ENCODE measurements around the gene EBI3. TPM values are rescaled to one million over a fixed set of nuclear protein-coding genes. Genes with fewer than 3 reads are reported as not detected.
A peak's percentile ranks its signal among the peaks of the same experiment; 100 is the strongest.
"Not testable (repeated sequence)": the region's sequence is repeated elsewhere in the genome, so short reads cannot be mapped to it uniquely, and the experiment has no call there.

The EBI3 gene
- total and polyA plus RNA-seq, 10 donors: 15.0 to 60.6 (median 34.2) TPM

DNA sequence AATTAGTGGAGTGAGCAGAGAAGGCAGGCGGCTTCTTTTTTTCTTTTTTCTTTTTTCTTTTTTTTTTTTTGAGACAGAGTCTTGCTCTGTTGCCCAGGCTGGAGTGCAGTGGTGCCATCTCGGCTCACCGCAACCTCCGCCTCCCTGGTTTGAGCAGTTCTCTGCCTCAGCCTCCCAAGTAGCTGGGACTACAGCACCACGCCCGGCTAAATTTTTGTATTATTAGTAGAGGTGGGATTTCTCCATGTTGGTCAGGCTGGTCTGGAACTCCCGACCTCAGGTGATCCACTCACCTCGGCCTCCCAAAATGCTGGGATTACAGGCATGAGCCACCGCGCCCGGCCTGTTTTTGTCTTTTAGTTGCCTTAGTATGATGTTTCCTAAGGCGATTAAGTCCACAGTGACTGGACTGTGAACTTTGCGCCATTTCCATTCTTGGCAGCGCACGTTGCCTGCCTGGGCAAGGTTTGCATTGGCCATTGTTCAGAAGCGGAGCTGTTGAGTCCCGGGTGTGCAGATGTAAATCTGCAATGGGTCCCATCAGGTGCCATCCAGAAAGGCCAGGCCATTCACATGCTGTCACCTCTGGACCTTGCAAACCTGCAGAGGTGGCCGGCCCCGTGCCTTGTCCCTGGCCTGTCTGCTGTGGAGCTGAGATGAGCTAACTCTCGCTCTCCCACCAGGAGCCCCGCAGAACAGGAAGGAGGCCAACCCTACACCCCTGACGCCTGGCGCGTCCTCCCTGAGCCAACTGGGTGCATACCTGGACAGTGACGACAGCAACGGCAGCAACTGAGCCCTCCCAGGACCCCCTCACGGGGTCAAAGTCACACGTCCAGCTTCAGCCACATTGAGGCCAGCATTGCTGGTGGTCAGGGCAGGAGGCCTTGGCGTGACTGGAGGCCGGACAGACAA is 38.8 kb downstream of the EBI3 start:
- Histone ChIP-seq H3K4me1 (peaks cover 0 to 49% (median 20%) of the 10 kb centered on the region in 6 donors), H3K4me3 (no peak overlapping the region), H3K27ac (no peak overlapping the region), H3K27me3 (replicated peaks in 1 of 7) (no peaks in the 10 kb centered on the region), H3K9me3 (peaks cover 0 to 8% (median 0%) of the 10 kb centered on the region in 8 donors), H3K36me3 (peaks cover 6 to 97% (median 79%) of the 10 kb centered on the region in 6 donors)
- DNase-seq: no peak
- 91 to 96% (median 95%) methylated on average over 21 to 30 of the region's 30 CpGs for WGBS, 5 donors
- TF ChIP-seq, protein P1, sequence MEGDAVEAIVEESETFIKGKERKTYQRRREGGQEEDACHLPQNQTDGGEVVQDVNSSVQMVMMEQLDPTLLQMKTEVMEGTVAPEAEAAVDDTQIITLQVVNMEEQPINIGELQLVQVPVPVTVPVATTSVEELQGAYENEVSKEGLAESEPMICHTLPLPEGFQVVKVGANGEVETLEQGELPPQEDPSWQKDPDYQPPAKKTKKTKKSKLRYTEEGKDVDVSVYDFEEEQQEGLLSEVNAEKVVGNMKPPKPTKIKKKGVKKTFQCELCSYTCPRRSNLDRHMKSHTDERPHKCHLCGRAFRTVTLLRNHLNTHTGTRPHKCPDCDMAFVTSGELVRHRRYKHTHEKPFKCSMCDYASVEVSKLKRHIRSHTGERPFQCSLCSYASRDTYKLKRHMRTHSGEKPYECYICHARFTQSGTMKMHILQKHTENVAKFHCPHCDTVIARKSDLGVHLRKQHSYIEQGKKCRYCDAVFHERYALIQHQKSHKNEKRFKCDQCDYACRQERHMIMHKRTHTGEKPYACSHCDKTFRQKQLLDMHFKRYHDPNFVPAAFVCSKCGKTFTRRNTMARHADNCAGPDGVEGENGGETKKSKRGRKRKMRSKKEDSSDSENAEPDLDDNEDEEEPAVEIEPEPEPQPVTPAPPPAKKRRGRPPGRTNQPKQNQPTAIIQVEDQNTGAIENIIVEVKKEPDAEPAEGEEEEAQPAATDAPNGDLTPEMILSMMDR (IDR thresholded peaks at IDR 0.05 in 8 of 11, conservative IDR thresholded peaks at IDR 0.05 in 3 of 11): peak in 1 of 11 experiments; percentile 5
- no peak for TF ChIP-seq POLR2AphosphoS5 (IDR thresholded peaks at IDR 0.05)
- intact Hi-C loops (cut with DNase I; ENCODE audit: low total_unique reads): loop anchor here (5.0 to 10.0 kb wide), 2 partner anchors 84 to 257 kb away; no protein-coding TSS in a partner anchor

DNA sequence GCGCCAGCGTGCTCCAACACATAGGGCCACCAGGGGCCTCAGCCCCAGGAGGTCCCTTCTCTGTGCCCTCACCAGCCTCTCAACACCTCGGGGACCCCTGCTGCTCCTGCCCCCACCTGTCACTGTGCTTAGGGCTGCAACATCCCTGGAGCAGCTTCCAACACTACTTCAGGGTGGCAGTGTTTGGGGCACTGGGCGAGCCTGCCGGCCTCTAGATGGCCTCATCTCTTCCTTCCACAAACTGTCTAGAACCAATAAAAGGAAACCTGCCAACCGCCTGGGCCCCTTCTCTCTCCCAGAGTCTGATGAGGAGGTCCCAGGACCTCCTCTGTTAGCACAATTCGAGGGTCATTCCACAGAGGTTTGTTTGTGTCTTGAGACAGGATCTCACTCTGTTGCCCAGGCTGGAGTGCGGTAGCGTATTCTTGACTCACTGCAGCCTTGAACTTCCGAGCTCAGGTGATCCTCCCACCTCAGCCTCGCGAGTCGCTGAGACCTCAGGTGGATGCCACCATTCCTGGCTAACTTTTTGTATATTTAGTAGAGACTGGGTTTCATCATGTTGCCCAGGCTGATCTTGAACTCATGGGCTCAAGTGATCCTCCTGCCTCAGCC is 39.6 kb downstream of the EBI3 start:
- no peak for DNase-seq
- TF ChIP-seq, protein P1 (IDR thresholded peaks at IDR 0.05 in 8 of 11, conservative IDR thresholded peaks at IDR 0.05 in 3 of 11): no peak
- no peak for TF ChIP-seq POLR2A (IDR thresholded peaks at IDR 0.05)
- peak in 1 of 3 donors; percentile 3 for TF ChIP-seq POLR2AphosphoS5 (IDR thresholded peaks at IDR 0.05)
- peaks cover 0 to 41% (median 18%) of the 10 kb centered on the region in 6 donors for H3K4me1 ChIP-seq
- H3K9me3 ChIP-seq: peaks cover 0 to 8% (median 0%) of the 10 kb centered on the region in 8 donors
- intact Hi-C loops (cut with DNase I; ENCODE audit: low total_unique reads): loop anchor here (5.0 to 10.0 kb wide), 2 partner anchors 83 to 256 kb away; no protein-coding TSS in a partner anchor
- H3K36me3 ChIP-seq: peaks cover 6 to 92% (median 73%) of the 10 kb centered on the region in 6 donors
- no peak overlapping the region for H3K27ac ChIP-seq
- no peak overlapping the region for H3K4me3 ChIP-seq
- WGBS, 5 donors: 81 to 91% (median 85%) methylated on average over 8 to 13 of the region's 13 CpGs
- H3K27me3 ChIP-seq (replicated peaks in 1 of 7): no peaks in the 10 kb centered on the region

DNA sequence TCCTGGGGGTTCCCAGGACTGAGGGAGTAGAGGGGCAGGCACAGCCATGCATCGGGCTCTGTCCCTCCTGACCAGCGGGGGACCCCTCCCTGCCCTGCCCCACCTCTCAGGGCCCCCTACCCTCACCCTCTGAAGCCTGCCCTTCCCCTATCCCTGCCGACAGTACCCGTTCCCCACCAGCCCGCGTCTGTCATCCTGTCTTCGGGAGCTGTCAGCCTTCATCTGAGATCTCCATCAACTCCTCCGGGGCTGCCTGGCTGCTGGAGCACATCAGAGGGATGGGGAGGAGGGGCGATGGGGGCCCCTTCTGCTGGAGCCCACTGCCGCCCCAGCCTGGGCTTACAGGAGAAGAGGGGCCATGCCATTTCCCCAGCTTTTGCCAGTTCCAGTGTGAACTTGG is 43.6 kb downstream of the EBI3 start:
- H3K4me1 ChIP-seq: peaks cover 0 to 2% (median 0%) of the 10 kb centered on the region in 6 donors
- no peak overlapping the region for H3K27ac ChIP-seq
- intact Hi-C loops (cut with DNase I; ENCODE audit: low total_unique reads): no loop called here
- H3K27me3 ChIP-seq (replicated peaks in 1 of 7): peaks cover 0 to 10% (median 2%) of the 10 kb centered on the region in 7 donors
- H3K36me3 ChIP-seq: peaks cover 6 to 54% (median 37%) of the 10 kb centered on the region in 6 donors
- peaks cover 0 to 8% (median 0%) of the 10 kb centered on the region in 8 donors for H3K9me3 ChIP-seq
- 80 to 90% (median 82%) methylated on average over 10 of the region's 10 CpGs for WGBS, 5 donors
- no peak for DNase-seq
- no peak overlapping the region for H3K4me3 ChIP-seq
- TF ChIP-seq POLR2AphosphoS5 (IDR thresholded peaks at IDR 0.05) (peak in 1 of 3 donors; percentile 31), POLR2A (IDR thresholded peaks at IDR 0.05) (no peak)

DNA sequence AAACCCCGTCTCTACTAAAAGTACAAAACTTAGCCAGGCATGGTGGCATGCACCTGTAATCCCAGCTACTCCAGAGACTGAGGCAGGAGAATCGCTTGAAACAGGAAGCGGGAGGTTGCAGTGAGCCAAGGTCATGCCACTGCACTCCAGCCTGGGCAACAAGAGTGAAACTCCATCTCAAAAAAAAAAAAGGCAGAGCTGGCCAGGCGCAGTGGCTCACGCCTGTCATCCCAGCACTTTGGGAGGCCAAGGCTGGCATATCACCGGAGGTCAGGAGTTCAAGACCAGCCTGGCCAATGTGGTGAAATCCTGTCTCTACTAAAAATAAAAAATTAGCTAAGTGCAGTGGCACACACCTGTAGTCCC is 45.0 kb downstream of the EBI3 start:
- H3K4me3 ChIP-seq; H3K27ac ChIP-seq; DNase-seq; intact Hi-C loops (cut with DNase I; ENCODE audit: low total_unique reads); H3K9me3 ChIP-seq: not testable (repeated sequence)
- peaks cover 0 to 40% (median 23%) of the 10 kb centered on the region in 6 donors for H3K36me3 ChIP-seq
- 64 to 77% (median 73%) methylated on average over 6 of the region's 6 CpGs for WGBS, 5 donors
- H3K4me1 ChIP-seq: peaks cover 4 to 12% (median 9%) of the 10 kb centered on the region in 6 donors
- H3K27me3 ChIP-seq (replicated peaks in 1 of 7): peaks cover 4 to 24% (median 15%) of the 10 kb centered on the region in 7 donors

Data from spleen (tissue), 11 donors.